HG03064 (cell line): Measurements from ENCODE around the gene EPHA6.
"Not testable (repeated sequence)": the region's sequence is repeated elsewhere in the genome, so short reads cannot be mapped to it uniquely, and the experiment has no call there.

Experiments used
- ATAC-seq: cut with Tn5 transposase; IDR thresholded peaks from one replicate; pipeline ENCODE4 v1.9.1; 2021; ENCODE audit warnings: low read depth; ENCODE audit not compliant: unreplicated experiment

EPHA6 gene

DNA sequence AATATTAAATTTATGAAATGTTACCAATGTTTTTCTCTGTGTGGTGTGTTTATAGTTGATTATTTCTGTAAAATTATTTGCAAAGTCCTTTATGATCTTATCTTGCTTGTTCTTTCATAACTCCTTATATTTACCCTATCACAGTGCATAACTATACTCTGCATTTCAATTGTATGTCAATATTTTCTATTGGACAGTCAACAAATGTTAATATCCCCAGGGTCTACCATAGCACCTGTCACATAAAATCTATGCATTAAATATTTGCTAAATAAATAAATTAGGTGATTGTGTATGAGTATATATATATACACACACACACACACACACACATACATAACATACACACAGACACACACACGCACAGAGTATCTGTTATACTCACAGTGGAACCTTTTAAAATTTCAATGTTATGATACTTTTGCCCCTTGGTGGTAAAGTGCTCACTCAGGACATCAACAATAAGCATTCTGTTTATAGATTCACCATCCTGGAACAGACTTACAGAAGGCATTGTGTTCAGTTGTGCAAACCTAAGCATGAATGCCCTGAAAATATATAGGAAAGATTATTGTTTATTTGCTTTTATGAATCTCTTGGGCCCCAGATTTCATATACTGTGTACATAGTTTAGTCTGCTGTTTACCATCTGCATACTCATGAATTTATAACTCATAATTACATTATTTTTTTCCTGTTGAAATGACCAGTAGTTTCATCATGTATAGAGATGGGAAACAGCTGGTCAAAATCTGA lies 443.7 kb downstream of the EPHA6 start:
- ATAC-seq: no peak

DNA sequence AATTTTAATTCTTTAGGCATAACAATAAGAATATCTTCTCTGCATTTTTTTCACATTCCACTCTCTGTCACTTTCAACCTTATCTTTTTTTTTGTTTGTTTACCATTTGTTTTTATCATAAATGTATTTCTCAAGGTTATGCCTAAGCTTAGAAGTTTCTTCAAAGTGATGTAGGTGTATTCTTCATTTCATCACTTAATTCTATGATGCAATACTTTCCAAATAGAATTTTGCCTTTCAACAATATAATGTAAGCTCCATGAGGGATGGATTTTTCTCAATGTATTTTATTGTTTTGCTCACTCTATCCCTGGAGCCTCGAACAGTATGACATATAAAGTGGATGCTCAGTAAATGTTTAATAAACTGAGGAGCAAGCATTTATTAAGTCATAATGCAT lies 444.9 kb downstream of the EPHA6 start:
- ATAC-seq: no peak

DNA sequence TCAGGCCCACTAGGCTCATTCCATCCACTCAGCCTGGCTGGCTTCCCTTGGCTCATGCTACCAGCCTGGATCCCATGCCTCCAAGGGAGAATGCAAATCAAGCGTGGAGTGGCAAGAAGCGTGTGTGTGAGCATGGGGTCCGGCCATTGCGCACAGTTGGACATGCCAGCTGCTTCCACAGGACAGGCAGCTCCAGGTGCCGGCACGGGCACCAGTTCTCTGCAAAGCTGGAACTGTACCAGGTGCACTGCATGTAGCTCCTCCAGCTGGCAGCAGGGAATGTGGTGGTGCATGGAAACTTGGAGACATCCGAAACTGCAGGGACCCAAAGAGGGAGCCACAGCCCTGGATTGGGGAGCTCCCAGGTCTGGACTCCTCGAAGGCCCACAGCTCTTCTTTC lies 449.8 kb downstream of the EPHA6 start:
- no peak for ATAC-seq

DNA sequence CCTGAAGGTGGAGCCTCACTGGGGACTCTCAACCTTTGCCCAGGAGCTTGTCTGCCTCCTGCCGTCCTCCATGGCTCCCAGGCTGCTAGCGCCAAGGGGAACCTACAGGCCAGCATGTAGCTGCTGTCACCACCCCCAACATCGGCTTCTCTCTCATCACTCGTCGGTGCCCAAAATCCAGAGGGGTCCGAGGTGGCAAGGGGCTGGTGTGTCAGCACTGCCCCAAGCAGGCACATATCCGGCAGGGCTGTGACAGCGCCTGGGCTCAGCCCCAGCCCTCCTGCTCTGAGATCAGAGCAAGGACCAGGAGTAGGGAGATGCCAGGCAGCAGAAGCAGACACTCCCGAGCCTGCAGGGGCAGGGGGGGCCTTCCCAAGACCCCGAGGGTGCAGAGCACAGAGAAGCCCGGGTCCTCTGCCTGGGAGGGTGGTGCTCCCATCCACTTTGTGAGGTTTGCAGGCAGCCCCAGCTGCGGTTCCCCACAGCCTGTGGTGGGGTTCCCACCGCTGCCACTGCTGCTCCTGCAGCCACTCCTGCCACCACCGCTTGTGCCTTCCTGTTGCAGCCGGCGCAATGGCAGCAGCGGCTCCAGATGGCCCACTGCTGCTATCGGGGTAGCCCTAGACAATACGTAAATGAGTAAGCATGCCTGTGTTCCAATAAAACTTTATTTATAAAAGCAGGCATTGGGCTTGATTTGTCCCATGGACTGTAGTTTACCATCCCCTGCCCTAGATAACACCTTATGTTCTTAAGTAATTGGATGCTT lies 451.0 kb downstream of the EPHA6 start:
- ATAC-seq: no peak

DNA sequence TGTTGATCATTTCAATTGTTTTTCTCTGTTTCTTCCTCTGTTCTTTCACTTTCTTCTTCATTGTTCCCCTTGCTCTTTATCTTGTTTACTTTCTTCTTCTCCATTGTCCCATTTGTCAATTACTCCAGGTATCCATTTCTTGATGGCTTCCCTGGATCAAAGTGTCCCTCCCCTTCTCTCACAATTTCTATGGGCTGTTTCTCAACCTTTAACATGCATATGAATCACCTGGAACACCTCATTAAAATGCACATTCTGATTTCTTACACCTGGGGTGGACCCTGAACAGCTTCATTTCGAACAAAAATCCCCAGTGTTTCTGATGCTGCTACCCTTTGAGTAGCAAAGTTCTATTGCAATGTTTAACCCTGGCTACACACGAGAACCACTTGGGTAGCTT lies 454.8 kb downstream of the EPHA6 start:
- ATAC-seq: no peak

DNA sequence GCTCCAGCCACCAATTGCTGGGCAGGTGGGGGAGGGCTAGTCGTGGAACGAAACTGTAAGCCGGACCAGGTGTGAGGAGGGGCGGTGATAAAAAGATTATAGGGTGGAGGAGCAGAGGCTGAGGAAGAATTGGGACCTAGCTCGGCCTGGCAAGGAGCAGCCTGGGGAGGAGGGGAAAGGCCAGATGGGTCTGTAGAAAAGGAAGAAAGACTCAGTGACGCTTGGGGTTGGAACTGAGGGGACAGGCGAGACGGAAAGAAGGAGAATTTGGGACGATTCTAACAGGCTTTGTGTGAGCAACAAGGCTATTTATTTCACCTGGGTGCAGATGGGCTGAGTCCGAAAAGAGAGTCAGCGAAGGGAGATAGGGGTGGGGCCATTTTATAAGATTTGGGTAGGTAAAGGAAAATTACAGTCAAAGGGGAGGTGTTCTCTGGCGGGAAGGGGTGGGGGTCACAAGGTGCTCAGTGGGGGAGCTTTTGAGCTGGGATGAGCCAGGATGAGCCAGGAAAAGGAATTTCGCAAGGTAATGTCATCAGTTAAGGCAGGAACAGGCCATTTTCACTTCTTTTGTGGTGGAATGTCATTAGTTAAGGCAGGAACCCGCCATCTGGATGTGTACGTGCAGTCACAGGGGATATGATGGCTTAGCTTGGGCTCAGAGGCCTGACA lies 462.6 kb downstream of the EPHA6 start:
- ATAC-seq: not testable (repeated sequence)

DNA sequence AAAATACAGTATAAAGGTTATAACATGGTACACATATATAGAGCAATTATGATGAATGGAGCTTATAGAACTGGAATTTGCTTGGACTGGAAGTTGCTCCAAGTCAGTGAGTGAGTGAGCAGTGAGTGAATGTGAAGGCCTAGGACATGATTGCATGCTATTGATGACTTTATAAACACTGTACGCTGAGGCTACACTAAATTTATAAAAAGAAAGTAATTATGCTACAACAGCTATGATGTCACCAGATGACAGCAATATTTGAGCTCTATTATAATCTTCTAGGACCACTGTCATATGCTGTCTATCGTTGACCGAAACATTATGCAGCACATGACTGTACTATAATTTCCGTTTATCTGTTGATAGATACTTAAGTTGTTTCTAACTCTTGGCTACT lies 463.3 kb downstream of the EPHA6 start:
- no peak for ATAC-seq

DNA sequence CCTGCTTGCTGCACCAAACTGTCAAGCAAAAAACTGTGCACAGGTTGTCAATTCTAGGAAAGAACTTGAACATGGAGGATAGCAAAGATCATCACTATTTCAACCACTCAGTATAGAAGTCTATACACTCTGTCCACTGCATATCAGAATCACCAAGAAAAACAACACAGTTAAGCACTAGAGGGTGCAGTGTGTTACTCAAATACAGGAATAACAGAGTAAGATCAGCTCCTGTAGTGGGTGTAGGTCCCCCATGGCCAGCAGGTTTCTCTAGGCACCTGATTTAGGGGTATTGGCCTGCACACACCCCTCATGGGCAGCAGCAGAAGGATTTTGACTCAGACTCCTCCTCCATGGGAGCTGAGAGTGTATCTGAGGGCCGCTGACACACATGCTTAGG lies 464.1 kb downstream of the EPHA6 start:
- ATAC-seq: no peak

DNA sequence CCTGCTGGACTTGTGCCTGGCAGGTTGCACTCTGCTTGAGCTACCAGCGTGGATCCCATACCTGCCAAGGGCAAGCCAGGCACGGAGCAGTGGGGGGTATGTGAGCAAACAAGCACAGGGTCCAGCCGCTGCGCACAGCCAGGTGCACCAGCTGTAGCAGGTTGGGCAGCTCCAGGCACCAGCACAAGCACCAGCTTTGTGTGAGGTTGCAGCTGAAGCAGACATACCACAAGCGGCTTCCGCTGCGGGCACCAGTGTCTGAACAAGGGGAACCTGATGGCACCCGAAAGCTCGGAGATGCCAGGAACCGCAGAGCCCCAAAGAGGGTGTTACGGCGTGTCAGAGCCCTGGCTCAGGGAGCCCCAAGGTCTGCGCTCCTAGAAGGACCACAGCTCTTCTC lies 477.5 kb downstream of the EPHA6 start:
- no peak for ATAC-seq

DNA sequence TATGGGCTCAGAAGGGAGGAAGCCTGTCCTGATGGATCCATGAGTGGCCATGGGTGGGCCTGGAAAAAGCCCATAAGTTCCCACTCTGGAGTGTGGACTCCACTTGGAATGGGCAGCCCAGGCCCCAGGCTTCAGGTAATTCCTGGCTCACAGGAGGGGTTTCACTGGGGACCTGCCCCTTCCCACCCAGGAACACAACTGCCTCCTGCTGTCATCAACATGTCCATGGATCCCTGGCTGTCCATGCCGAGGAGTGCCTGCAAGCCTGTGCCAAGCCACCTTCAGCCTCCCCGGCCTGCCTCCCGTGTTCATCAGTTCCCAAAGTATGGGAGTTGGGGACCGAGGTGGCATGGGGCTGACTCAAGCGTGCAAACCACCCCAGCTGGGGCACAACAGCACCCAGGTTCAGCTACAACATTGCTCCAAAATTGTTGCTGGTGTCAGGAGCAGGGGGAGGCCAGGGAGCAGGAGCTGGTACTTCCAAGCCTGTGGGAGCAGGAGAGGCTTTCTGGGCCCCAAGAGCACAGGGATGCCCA lies 479.3 kb downstream of the EPHA6 start:
- ATAC-seq: no peak

DNA sequence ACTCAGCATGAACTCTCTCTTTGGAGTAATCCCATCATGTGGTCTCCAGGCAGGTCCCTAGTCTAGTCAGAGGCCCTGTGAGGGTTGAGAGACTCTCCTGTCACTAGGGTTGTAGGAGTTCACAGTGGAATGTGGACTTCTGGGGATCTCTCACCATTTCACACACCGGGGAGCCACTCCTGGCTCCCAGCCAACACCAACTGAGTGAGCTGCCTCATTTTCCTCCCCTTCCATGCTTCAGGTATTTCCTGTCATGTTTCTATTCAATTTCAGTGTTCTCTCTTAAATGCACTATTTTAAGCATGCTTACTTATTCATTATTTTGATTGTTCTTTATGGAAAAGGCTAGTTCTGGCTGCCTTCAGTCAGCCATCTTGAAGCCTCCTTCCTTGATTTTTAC lies 482.6 kb downstream of the EPHA6 start:
- ATAC-seq: no peak

DNA sequence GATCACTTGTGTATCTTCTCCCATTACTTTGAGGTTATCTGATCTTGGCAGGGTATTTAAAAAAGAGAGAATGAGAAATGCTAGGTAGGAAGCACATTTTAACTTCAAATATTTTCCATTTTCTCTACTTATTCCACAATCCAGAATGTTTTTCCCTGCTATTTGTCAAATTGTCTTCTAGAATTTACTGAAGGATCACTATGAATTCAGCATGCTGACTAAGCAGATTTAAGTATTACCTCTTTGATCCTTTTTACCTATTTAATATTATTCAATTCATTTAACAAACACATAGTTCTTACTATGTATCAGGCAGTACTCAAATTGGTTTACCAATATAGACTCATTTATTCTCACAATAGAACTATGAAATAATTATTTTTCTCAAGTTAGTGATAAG lies 486.7 kb downstream of the EPHA6 start:
- no peak for ATAC-seq

DNA sequence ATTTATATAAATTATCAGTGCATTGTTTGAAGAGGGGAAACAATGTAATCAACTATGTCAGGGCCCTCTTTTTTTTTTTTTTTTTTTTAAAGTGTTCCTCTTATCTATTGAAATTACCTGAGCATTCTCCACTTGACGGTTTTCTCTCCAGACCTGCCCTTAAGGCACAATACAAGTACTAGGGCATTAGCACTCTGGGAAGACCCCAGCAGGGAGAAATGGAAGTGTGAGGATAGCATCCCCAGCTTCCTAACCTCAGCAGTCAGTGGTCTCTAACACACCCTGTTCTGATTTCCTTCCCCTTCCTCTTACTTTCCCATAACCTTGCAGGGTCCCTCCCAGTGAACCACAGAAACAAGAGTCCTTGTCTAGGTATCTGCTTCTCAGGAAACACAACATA lies 491.8 kb downstream of the EPHA6 start:
- ATAC-seq: no peak

DNA sequence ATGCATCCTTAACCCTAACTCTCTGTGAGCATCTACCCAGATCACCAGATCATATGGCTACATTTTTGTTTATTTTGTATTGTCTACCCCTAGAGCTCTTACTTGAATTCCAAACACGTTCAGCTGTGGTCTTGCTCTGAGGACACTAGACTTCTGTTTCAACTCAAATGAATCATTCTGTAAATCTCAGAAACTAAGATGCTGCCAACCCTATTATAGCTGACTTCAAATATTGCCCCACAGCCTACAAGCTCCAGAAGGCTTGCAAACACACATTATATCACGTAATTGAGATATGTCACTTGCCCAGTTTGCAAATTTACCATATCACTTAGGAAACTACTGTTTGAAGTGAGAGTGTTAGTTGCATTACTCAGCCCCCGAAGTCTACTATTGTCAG lies 524.0 kb downstream of the EPHA6 start:
- no peak for ATAC-seq

DNA sequence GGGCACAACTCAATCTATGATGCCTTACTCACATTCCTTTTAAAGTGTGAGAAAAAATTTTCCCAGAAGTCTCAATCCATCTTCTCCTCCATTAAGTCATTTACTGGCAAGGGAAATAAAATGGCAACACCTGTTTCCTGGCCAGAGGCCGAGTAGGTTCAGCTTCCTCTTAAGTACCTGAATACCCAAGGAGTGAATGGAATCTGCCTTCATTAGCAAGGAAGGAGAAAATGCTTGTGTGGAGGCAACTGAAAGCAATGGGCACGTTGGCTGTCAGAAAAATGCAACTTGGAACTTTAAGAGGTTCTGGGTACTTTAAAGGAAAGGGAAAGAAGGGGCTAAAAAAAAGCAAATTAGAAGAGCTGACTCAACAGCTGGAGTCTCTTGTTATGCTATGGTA lies 526.5 kb downstream of the EPHA6 start:
- no peak for ATAC-seq

DNA sequence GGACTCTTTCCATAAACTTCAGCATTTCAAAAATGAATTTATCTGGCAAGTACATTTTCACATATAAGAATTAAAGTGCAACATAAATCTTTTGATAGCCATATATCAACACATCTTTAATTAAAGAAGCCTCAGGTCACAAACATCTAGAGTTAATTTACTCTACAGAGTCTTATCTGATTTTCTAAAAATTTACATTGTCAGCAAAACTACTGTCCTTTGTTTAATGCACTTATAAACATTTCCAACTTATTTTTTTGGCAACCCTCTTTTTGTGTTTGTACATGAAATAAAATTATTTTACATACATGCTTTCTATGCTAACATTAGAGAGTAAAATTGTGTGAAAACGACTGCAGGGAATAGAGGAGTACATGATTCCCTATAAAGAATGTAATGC lies 533.4 kb downstream of the EPHA6 start:
- no peak for ATAC-seq

DNA sequence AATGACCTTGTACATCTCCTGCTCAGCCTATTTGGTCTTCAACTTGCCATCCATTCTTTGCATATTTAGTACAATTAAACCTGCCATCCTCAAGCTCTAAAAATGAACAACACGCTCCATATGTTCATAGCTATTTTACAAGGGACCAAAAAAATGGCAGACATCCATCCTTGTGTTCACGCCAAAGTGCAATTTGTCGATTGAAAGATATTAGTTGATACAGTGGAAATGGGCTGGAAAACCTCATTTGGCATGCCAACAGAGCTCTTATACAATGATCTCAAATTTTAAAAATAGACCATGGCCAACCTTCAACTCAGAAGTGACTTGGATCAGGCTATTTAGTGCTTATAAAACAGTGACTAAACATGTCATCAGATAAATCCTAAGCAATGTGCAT lies 536.6 kb downstream of the EPHA6 start:
- ATAC-seq: no peak

DNA sequence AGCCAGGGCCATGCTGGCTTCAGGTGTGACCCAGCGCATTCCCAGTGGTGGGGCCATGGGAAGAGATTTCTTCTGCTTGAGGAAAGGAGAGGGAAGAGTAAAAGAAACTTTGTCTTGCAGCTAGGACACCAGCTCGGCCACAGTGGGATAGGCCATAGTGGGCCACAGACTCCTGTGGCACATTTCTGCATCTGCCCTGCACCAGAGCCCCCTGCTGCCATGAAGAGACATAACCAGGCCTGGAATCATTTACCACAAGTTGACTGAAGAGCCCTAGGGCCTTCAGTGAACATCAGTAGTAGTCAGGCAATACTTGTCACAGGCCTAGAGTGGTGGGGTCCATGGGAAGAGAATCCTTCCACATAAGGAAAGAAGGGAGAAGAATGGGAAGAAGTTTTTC lies 538.8 kb downstream of the EPHA6 start:
- no peak for ATAC-seq

DNA sequence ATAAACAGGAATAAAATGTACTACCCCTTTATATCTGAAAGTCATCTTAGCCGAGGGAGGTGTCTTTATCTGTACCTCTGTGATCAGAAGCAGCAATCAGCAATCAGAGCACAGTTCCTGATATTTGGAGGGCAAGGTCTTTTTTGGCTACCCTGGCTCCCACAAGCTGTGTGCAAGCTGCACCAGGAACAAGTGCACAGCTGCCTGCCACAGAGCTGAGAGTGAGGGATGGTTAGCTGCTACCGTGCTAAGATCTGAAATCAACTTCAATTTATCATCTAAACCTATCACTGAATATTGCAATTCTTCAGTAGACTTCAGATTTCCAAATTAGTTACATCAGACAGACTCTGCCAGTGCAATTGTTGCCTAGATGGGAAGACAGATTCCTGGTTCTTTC lies 545.6 kb downstream of the EPHA6 start:
- ATAC-seq: no peak

DNA sequence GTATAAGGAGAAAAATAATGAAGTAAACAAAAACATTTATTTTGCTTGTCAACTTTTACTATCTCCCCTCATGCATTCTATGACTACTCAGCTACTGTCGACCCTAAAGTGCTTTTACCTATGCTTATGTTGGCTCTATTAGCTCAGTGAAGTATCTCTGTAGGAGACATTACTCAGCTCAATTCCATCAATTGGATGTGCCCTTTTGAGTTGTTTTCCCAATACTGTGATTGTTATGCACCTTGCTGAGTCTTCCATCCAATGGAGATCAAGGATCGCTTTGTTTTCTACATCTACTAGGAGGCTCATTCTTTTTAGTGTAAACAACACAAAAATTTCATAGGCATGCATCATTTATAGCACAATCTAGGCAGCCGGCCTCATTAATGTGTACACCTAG lies 546.4 kb downstream of the EPHA6 start:
- no peak for ATAC-seq

DNA sequence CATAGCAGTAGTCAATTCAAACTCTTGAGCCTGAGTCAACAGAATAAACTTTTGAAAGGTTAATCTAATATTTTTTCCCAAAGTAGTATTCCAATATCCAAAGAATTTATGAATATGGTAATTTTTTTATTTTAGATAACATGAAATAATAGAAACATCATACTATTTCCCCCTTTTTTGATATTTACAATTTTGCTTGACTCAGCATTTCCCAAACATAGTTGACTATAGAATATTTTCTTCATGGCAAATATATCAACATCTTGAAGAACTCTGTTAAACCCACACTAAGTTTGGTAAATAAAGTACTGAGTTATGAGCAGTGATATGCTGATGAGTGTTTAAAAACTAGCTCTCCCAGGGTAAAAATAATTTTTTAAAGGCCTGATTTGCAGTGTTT lies 570.2 kb downstream of the EPHA6 start:
- ATAC-seq: no peak
